ENCODE measurements around the gene TLE7.

The TLE7 gene

GRCh38 chr16:71442051-71442440, at the start of gene TLE7:
Gene TLE7 (minus strand): TSS chr16:71442054. CDS start chr16:71433324, 8,730 bp downstream.
- no peak for DNase-seq (ENCODE audit: low read depth, low spot score)
- POLR2A ChIA-PET, result no interaction called here
- no peak for TF ChIP-seq CTCF (IDR thresholded peaks at IDR 0.05; ENCODE audit: insufficient read depth, low read length, missing control alignments)
- CTCF ChIA-PET, result no interaction called here
- no peak within 1 kb of the TSS for H3K4me3 ChIP-seq (ENCODE audit: low read depth, low read length)

GRCh38 chr16:71491054-71491453, 49.2 kb upstream of the TLE7 start:
- no peak overlapping the region for H3K4me3 ChIP-seq (ENCODE audit: low read depth, low read length)
- ChIA-PET CTCF (interaction anchor here (0.8 to 8.9 kb wide), 5 partner anchors 9 to 77 kb away, joined by 3 to 173 read pairs (median 4); no protein-coding TSS in a partner anchor), POLR2A (no interaction called here)
- no peak for DNase-seq (ENCODE audit: low read depth, low spot score)
- no peak for TF ChIP-seq CTCF (IDR thresholded peaks at IDR 0.05; ENCODE audit: insufficient read depth, low read length, missing control alignments)

- POLR2A ChIA-PET, result no interaction called here
- CTCF ChIA-PET, result interaction anchor here (0.6 to 8.9 kb wide), 3 partner anchors 10 to 121 kb away, joined by 3 to 173 read pairs (median 57); no protein-coding TSS in a partner anchor
- H3K4me3 ChIP-seq (ENCODE audit: low read depth, low read length), result no peak overlapping the region
- no peak for TF ChIP-seq CTCF (IDR thresholded peaks at IDR 0.05; ENCODE audit: insufficient read depth, low read length, missing control alignments)
- no peak for DNase-seq (ENCODE audit: low read depth, low spot score)
Measured at GRCh38 chr16:71490361-71490760, 48.5 kb upstream of the TLE7 start.

GRCh38 chr16:71489122-71489521, 47.3 kb upstream of the TLE7 start, which contains the start of gene ZNF19:
Gene ZNF19 (minus strand): TSS chr16:71489324. CDS start chr16:71482114, 7,210 bp downstream.
- ChIA-PET POLR2A (no interaction called here), CTCF (interaction anchor here (1.3 to 8.9 kb wide), 3 partner anchors 11 to 95 kb away, joined by 3 to 173 read pairs (median 57); no protein-coding TSS in a partner anchor)
- H3K4me3 ChIP-seq (ENCODE audit: low read depth, low read length), result no peak within 1 kb of the TSS
- no peak for DNase-seq (ENCODE audit: low read depth, low spot score)
- no peak for TF ChIP-seq CTCF (IDR thresholded peaks at IDR 0.05; ENCODE audit: insufficient read depth, low read length, missing control alignments)

GRCh38 chr16:71484006-71484893, 42.4 kb upstream of the TLE7 start:
- peak overlapping the region; percentile 93 for H3K4me3 ChIP-seq (ENCODE audit: low read depth, low read length)
- CTCF ChIA-PET, result interaction anchor here (1.1 to 1.4 kb wide), 5 partner anchors 8 to 72 kb away, joined by 3 to 10 read pairs (median 5); no protein-coding TSS in a partner anchor
- POLR2A ChIA-PET, result interaction anchor here (0.6 to 1.9 kb wide), 5 partner anchors 9 to 26 kb away, joined by 3 to 11 read pairs (median 7); partner anchors contain the start of gene ZNF23
- DNase-seq (ENCODE audit: low read depth, low spot score), result peak; percentile 82
- TF ChIP-seq CTCF (IDR thresholded peaks at IDR 0.05; ENCODE audit: insufficient read depth, low read length, missing control alignments), result no peak

GRCh38 chr16:71482569-71482968, 40.7 kb upstream of the TLE7 start:
- no peak for TF ChIP-seq CTCF (IDR thresholded peaks at IDR 0.05; ENCODE audit: insufficient read depth, low read length, missing control alignments)
- POLR2A ChIA-PET, result interaction anchor here (2.1 kb wide), 1 partner anchor 21 kb away, joined by 6 read pairs; the partner anchor contains the start of gene ZNF23
- H3K4me3 ChIP-seq (ENCODE audit: low read depth, low read length), result no peak overlapping the region
- CTCF ChIA-PET, result interaction anchor here (0.9 to 1.5 kb wide), 2 partner anchors 17 to 70 kb away, joined by 3 to 6 read pairs; no protein-coding TSS in a partner anchor
- no peak for DNase-seq (ENCODE audit: low read depth, low spot score)
